Caco-2 (cell line): ENCODE results near the gene TOE1. TPM values are rescaled to one million over a fixed set of nuclear protein-coding genes. Genes with fewer than 3 reads are reported as not detected.

Source experiments
- BruUV-seq: library from RNA; stranded (reverse); fragments of 400-500 nt; replicated peaks from 2 replicates; lab custom pipeline; 2021; lab: Mats Ljungman, UMichigan
- CTCF ChIA-PET: fragments of 300-600 bp; sonication (Branson Sonifier 250); formaldehyde crosslinking; loops from one replicate; lab custom pipeline; 2022; ENCODE audit warnings: antibody characterized with exemption; lab: Charles Lee
- POLR2A ChIA-PET: fragments of 300-600 bp; sonication (Branson Sonifier 250); formaldehyde crosslinking; loops from one replicate; lab custom pipeline; 2022; ENCODE audit warnings: antibody characterized with exemption; lab: Charles Lee
- DNase-seq, 2 experiments: peaks; one replicate each; pipeline versions ENCODE4 v3.0.0 to v3.0.0-alpha.2; 2020 to 2022
- H3K27me3 ChIP-seq: replicated peaks from 2 replicates; pipeline ENCODE4 v1.6.0; 2011; ENCODE audit warnings: low read length; ENCODE audit not compliant: control insufficient read depth, insufficient read depth
- H3K36me3 ChIP-seq: 2 replicates; pipeline ENCODE4 v1.5.1; 2011; ENCODE audit warnings: low read length; ENCODE audit not compliant: control insufficient read depth, insufficient read depth
- H3K4me1 ChIP-seq: fragments of 250-450 bp; sonication (Bioruptor Pico); 2 replicates; pipeline ENCODE4 v1.5.1; 2020; ENCODE audit warnings: mild to moderate bottlenecking
- H3K4me3 ChIP-seq: 2 replicates; pipeline ENCODE4 v1.5.1; 2011; ENCODE audit warnings: low read depth, mild to moderate bottlenecking, control low read depth, low read length
- H3K9me3 ChIP-seq: fragments of 250-450 bp; sonication (Bioruptor Pico); 2 replicates; pipeline ENCODE4 v1.5.1; 2020; ENCODE audit warnings: mild to moderate bottlenecking, moderate library complexity
- H3K27ac Mint-ChIP-seq: one replicate; pipeline ENCODE4 v1.8.0; 2022; ENCODE audit warnings: mixed read lengths; ENCODE audit not compliant: unreplicated experiment
- H3K27me3 Mint-ChIP-seq: one replicate; pipeline ENCODE4 v1.8.0; 2022; ENCODE audit warnings: mixed read lengths; ENCODE audit not compliant: insufficient read depth, unreplicated experiment
- H3K36me3 Mint-ChIP-seq: one replicate; pipeline ENCODE4 v1.8.0; 2022; ENCODE audit warnings: mild to moderate bottlenecking, mixed read lengths; ENCODE audit not compliant: insufficient read depth, unreplicated experiment
- H3K4me1 Mint-ChIP-seq: one replicate; pipeline ENCODE4 v1.8.0; 2022; ENCODE audit warnings: low read depth, mixed read lengths; ENCODE audit not compliant: unreplicated experiment
- H3K4me3 Mint-ChIP-seq: one replicate; pipeline ENCODE4 v1.8.0; 2022; ENCODE audit warnings: mild to moderate bottlenecking, moderate library complexity, mixed read lengths; ENCODE audit not compliant: unreplicated experiment
- H3K9me3 Mint-ChIP-seq: one replicate; pipeline ENCODE4 v1.8.0; 2022; ENCODE audit warnings: mixed read lengths; ENCODE audit not compliant: unreplicated experiment
- intact Hi-C: fragments of 100-400 bp; cut with micrococcal nuclease; formaldehyde crosslinking; loops from one replicate; pipeline ENCODE4 v1.10.0; 2022; ENCODE audit not compliant: unreplicated experiment
- total RNA-seq: library from RNA; stranded (reverse); gene quantifications from 2 replicates; pipeline ENCODE4 v1.2.3, GENCODE V29; 2022
- TF ChIP-seq, protein P1 (sequence below), 2 experiments: fragments of 200-600 bp in 1 of 2; IDR thresholded peaks; 1 replicate in 1 of 2; 2 replicates in 1 of 2; pipeline versions ENCODE4 v1.5.1 to v1.8.0; 2011 to 2022; ENCODE audit warnings: antibody characterized with exemption in 1 of 2, control low read depth in 1 of 2, inconsistent platforms in 1 of 2, low read depth in 1 of 2, low read length in 1 of 2, mild to moderate bottlenecking in 1 of 2, moderate library complexity in 1 of 2; ENCODE audit not compliant: insufficient read depth in 1 of 2, severe bottlenecking in 1 of 2, unreplicated experiment in 1 of 2

TOE1 gene
- total RNA-seq, 1 experiment from 2014 or later, result 15.5 TPM

DNA sequence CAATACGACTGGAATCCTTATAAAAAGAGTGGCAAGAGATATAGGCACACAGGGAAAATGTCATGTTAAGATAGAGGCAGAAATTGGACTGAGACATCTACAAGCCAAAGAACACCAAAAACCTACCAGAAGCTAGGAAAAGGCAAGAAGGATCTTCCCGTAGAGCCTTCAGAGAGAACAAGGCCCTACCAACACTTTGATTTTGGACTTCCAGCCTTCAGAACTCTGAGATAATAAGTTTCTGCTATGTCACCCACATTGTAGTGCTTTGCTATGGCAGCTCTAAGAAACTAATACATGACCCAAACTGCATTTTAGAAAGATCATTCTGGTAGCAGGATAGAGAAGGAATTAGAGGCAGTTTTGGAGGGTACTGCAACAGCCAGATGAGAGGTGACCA is 24.3 kb downstream of the TOE1 start:
- intact Hi-C loops, result loop anchor here (5.0 kb wide), 1 partner anchor 33 kb away; no protein-coding TSS in a partner anchor
- H3K4me1 ChIP-seq, result no peaks in the 10 kb centered on the region
- no peak overlapping the region for H3K4me3 ChIP-seq
- no peak for DNase-seq
- ChIA-PET CTCF (interaction anchor here (1.2 kb wide), 1 partner anchor 127 kb away, joined by 7 read pairs; the partner anchor contains the start of gene TESK2), POLR2A (no interaction called here)
- no peaks in the 10 kb centered on the region for H3K36me3 ChIP-seq
- no peaks in the 10 kb centered on the region for H3K27me3 ChIP-seq
- H3K27me3 Mint-ChIP-seq, result no peaks in the 10 kb centered on the region
- H3K4me3 Mint-ChIP-seq, result no peak overlapping the region
- no TSS peak for BruUV-seq
- peaks cover 6% of the 10 kb centered on the region for H3K4me1 Mint-ChIP-seq
- no peaks in the 10 kb centered on the region for H3K36me3 Mint-ChIP-seq
- no peaks in the 10 kb centered on the region for H3K9me3 Mint-ChIP-seq
- TF ChIP-seq, protein P1, sequence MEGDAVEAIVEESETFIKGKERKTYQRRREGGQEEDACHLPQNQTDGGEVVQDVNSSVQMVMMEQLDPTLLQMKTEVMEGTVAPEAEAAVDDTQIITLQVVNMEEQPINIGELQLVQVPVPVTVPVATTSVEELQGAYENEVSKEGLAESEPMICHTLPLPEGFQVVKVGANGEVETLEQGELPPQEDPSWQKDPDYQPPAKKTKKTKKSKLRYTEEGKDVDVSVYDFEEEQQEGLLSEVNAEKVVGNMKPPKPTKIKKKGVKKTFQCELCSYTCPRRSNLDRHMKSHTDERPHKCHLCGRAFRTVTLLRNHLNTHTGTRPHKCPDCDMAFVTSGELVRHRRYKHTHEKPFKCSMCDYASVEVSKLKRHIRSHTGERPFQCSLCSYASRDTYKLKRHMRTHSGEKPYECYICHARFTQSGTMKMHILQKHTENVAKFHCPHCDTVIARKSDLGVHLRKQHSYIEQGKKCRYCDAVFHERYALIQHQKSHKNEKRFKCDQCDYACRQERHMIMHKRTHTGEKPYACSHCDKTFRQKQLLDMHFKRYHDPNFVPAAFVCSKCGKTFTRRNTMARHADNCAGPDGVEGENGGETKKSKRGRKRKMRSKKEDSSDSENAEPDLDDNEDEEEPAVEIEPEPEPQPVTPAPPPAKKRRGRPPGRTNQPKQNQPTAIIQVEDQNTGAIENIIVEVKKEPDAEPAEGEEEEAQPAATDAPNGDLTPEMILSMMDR (IDR thresholded peaks at IDR 0.05; ENCODE audit: insufficient read depth in 1 of 2, low read depth in 1 of 2, low read length in 1 of 2, severe bottlenecking in 1 of 2, unreplicated experiment in 1 of 2), result no peak
- no peak overlapping the region for H3K27ac Mint-ChIP-seq
- H3K9me3 ChIP-seq, result no peaks in the 10 kb centered on the region

- Mint-ChIP-seq H3K27me3 (no peaks in the 10 kb centered on the region), H3K36me3 (no peaks in the 10 kb centered on the region), H3K9me3 (no peaks in the 10 kb centered on the region), H3K4me1 (peaks cover 6% of the 10 kb centered on the region), H3K4me3 (no peak overlapping the region), H3K27ac (no peak overlapping the region)
- Histone ChIP-seq H3K36me3 (no peaks in the 10 kb centered on the region), H3K4me3 (no peak overlapping the region), H3K27me3 (no peaks in the 10 kb centered on the region), H3K4me1 (no peaks in the 10 kb centered on the region), H3K9me3 (no peaks in the 10 kb centered on the region)
- CTCF ChIA-PET, result interaction anchor here (1.2 kb wide), 1 partner anchor 126 kb away, joined by 7 read pairs; the partner anchor contains the start of gene TESK2
- DNase-seq, result no peak
- TF ChIP-seq, protein P1 (IDR thresholded peaks at IDR 0.05; ENCODE audit: insufficient read depth in 1 of 2, low read depth in 1 of 2, low read length in 1 of 2, severe bottlenecking in 1 of 2, unreplicated experiment in 1 of 2), result no peak
- intact Hi-C loops, result no loop called here
- no TSS peak for BruUV-seq
- POLR2A ChIA-PET, result interaction anchor here (0.6 kb wide), 1 partner anchor 8 kb away, joined by 3 read pairs; no protein-coding TSS in a partner anchor
These were observed 25.1 kb downstream of the TOE1 start for GRCh38 chr1:45365051-45365450.

DNA sequence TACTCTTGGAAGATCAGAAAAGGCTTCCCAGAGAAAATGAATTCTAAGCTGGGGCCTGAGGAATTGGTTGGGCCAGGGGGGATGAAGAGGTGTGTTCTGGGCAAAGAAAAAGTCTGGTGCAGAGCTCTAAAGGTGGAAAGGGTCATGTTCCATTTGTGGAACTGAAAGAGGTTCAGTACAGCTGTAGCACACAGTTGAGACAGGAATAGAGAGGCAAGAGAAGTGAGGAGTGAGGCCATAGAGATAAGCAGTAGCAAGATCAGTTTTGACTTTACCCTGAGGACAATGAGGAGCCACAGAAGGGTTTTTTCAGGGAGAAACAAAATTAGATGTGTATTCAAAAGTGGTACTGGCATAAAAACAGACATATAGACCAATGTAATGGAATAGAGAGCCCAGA is 30.6 kb downstream of the TOE1 start:
- Histone ChIP-seq H3K36me3 (no peaks in the 10 kb centered on the region), H3K27me3 (no peaks in the 10 kb centered on the region), H3K4me3 (no peak overlapping the region), H3K9me3 (no peaks in the 10 kb centered on the region), H3K4me1 (no peaks in the 10 kb centered on the region)
- no TSS peak for BruUV-seq
- no peaks in the 10 kb centered on the region for H3K36me3 Mint-ChIP-seq
- H3K27me3 Mint-ChIP-seq, result no peaks in the 10 kb centered on the region
- TF ChIP-seq, protein P1 (IDR thresholded peaks at IDR 0.05; ENCODE audit: insufficient read depth in 1 of 2, low read depth in 1 of 2, low read length in 1 of 2, severe bottlenecking in 1 of 2, unreplicated experiment in 1 of 2), result no peak
- ChIA-PET CTCF (no interaction called here), POLR2A (no interaction called here)
- peaks cover 16% of the 10 kb centered on the region for H3K4me1 Mint-ChIP-seq
- intact Hi-C loops, result loop anchor here (1.0 kb wide), 1 partner anchor 14 kb away; no protein-coding TSS in a partner anchor
- no peak overlapping the region for H3K27ac Mint-ChIP-seq
- no peaks in the 10 kb centered on the region for H3K9me3 Mint-ChIP-seq
- DNase-seq, result no peak
- no peak overlapping the region for H3K4me3 Mint-ChIP-seq
